DOHH2 (cell line): ENCODE data around the gene PAPOLG.

ENCODE experiments used
- EZH2phosphoT487 ChIP-seq: fragments of 200-600 bp; sonication (generic); IDR thresholded peaks from 2 replicates; pipeline ENCODE4 v1.6.1; 2017; ENCODE audit warnings: borderline replicate concordance, mild to moderate bottlenecking, antibody characterized with exemption, low read length, moderate library complexity, mixed read lengths
- TF ChIP-seq, protein P1 (sequence below): fragments of 200-600 bp; sonication (generic); IDR thresholded peaks from one replicate; pipeline ENCODE4 v1.5.1; 2014; ENCODE audit warnings: antibody characterized with exemption, mild to moderate bottlenecking, low read depth, low read length; ENCODE audit not compliant: poor library complexity, severe bottlenecking

- TF ChIP-seq, protein P1, sequence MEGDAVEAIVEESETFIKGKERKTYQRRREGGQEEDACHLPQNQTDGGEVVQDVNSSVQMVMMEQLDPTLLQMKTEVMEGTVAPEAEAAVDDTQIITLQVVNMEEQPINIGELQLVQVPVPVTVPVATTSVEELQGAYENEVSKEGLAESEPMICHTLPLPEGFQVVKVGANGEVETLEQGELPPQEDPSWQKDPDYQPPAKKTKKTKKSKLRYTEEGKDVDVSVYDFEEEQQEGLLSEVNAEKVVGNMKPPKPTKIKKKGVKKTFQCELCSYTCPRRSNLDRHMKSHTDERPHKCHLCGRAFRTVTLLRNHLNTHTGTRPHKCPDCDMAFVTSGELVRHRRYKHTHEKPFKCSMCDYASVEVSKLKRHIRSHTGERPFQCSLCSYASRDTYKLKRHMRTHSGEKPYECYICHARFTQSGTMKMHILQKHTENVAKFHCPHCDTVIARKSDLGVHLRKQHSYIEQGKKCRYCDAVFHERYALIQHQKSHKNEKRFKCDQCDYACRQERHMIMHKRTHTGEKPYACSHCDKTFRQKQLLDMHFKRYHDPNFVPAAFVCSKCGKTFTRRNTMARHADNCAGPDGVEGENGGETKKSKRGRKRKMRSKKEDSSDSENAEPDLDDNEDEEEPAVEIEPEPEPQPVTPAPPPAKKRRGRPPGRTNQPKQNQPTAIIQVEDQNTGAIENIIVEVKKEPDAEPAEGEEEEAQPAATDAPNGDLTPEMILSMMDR = peak; percentile 86
- TF ChIP-seq EZH2phosphoT487 = no peak
Observed at GRCh38 chr2:60818272-60818671, 62.2 kb downstream of the PAPOLG start.
